Tibial nerve (tissue), 4 donors: Measurements from ENCODE around the gene FAM180A. TPM values are rescaled to one million over a fixed set of nuclear protein-coding genes. Genes with fewer than 3 reads are reported as not detected.

ENCODE experiments used
- DNase-seq, 2 donors: peaks; one replicate each; pipeline ENCODE4 v3.0.0-alpha.2; 2019; ENCODE audit warnings: low spot score in 2 of 2
- H3K27ac ChIP-seq, 4 donors: fragments of 200-600 bp; sonication (generic) in 3 of 4; one replicate each; pipeline ENCODE4 v1.5.1; 2017 to 2019; ENCODE audit warnings: mild to moderate bottlenecking in 1 of 4
- H3K27me3 ChIP-seq, 2 donors: fragments of 200-600 bp; sonication (generic) in 1 of 2; one replicate each; pipeline versions ENCODE4 v1.5.1 to v1.6.0; 2017 to 2019
- H3K36me3 ChIP-seq, 3 donors: fragments of 200-600 bp; sonication (generic); one replicate each; pipeline ENCODE4 v1.5.1; 2018 to 2019
- H3K4me1 ChIP-seq, 4 donors: fragments of 200-600 bp; sonication (generic) in 3 of 4; one replicate each; pipeline ENCODE4 v1.5.1; 2017 to 2019
- H3K4me3 ChIP-seq, 4 donors: fragments of 200-600 bp; sonication (generic) in 3 of 4; one replicate each; pipeline ENCODE4 v1.5.1; 2017 to 2019; ENCODE audit warnings: mild to moderate bottlenecking in 1 of 4, moderate library complexity in 1 of 4
- H3K9me3 ChIP-seq, 4 donors: fragments of 200-600 bp; sonication (generic) in 3 of 4; one replicate each; pipeline ENCODE4 v1.5.1; 2017 to 2019
- CTCF ChIP-seq, 5 experiments: fragments of 200-600 bp in 3 of 5; fragments of 450-650 bp in 2 of 5; sonication (generic) in 3 of 5; IDR thresholded peaks; one replicate each; pipeline ENCODE4 v1.5.1; 2016 to 2019; ENCODE audit warnings: antibody characterized with exemption in 5 of 5, mild to moderate bottlenecking in 3 of 5, moderate library complexity in 2 of 5
- EP300 ChIP-seq, 2 donors: sonication (generic); formaldehyde crosslinking; IDR thresholded peaks; one replicate each; pipeline ENCODE4 v1.6.1; 2017; ENCODE audit warnings: antibody characterized with exemption in 2 of 2, mild to moderate bottlenecking in 1 of 2
- POLR2A ChIP-seq, 2 donors: fragments of 450-650 bp; IDR thresholded peaks; one replicate each; pipeline ENCODE4 v1.6.1; 2017; ENCODE audit warnings: antibody characterized with exemption in 2 of 2, mild to moderate bottlenecking in 2 of 2, moderate library complexity in 2 of 2
- WGBS, 2 donors: methylation state at CpG; one replicate each; pipeline ENCODE4 v1.1.5; 2018; 5-methylcytosine and 5-hydroxymethylcytosine counted together
- total RNA-seq, 4 donors: library from RNA; depleted of rRNA; stranded (reverse); fragments of >200 nt; gene quantifications; one replicate each; pipeline ENCODE4 v1.1.0, GENCODE V29; 2016

Gene FAM180A
- total RNA-seq, 4 donors from 2014 or later = 2.1 to 7.7 (median 3.7) TPM

GRCh38 chr7:135728136-135728669 lies 20.4 kb downstream of the FAM180A start, which contains the start of gene SLC13A4:
SLC13A4 (minus strand) TSS chr7:135728186; CDS start chr7:135727496, 690 bp downstream.
- Histone ChIP-seq H3K4me3 (no peak within 1 kb of the TSS), H3K4me1 (peaks cover 0 to 6% (median 0%) of the 10 kb centered on the region in 4 donors), H3K9me3 (no peaks in the 10 kb centered on the region), H3K27me3 (no peaks in the 10 kb centered on the region), H3K27ac (no peak within 1 kb of the TSS), H3K36me3 (no peaks in the 10 kb centered on the region)
- no peak for DNase-seq
- TF ChIP-seq CTCF (IDR thresholded peaks at IDR 0.05) = no peak
- TF ChIP-seq POLR2A (IDR thresholded peaks at IDR 0.05) = no peak
- TF ChIP-seq EP300 (IDR thresholded peaks at IDR 0.05) = no peak
- 84 to 86% methylated on average over 11 of the region's 11 CpGs for WGBS, 2 donors

DNA sequence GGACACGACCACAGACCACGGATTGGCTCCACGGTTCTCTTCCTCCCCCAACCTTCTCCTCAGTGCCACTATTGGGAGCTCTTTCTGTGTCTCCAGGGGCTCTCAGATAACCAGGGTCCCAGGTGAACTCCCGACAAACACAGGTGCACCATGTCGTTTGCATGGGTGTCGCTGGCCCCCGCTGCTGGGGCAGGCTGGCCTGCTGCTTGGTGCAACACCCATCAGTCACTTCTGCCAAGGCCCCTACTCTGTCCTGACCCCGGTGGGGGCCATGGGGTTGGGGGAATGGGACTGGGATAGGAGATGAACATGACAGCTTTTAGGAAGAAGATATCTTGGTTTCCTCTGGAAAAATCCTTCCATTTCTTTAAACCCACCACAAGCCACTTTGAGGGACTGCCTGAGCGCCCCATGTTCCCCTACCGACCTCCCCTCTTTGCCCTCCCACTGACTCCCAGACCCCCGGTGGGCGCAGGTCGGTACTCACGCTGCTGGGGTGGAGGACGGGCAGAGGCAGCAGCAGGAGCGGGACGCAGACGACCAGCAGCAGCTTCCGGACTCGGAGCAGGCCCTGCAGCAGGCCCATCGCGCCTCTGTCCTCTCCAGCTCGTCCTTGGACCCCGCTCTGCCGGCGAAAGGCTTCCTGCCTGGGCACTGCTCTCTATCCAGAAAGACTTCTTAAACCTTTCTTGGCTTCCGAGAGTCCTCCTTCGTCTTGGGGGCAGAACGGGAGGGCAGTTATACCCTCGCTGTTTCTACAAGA lies 21.5 kb downstream of the FAM180A start:
- no peaks in the 10 kb centered on the region for H3K36me3 ChIP-seq
- H3K9me3 ChIP-seq = no peaks in the 10 kb centered on the region
- TF ChIP-seq CTCF (IDR thresholded peaks at IDR 0.05) (no peak), POLR2A (IDR thresholded peaks at IDR 0.05) (no peak), EP300 (IDR thresholded peaks at IDR 0.05) (no peak)
- no peak overlapping the region for H3K27ac ChIP-seq
- DNase-seq = no peak
- peaks cover 0 to 6% (median 0%) of the 10 kb centered on the region in 4 donors for H3K4me1 ChIP-seq
- 91 to 92% methylated on average over 30 of the region's 30 CpGs for WGBS, 2 donors
- H3K27me3 ChIP-seq = no peaks in the 10 kb centered on the region
- no peak overlapping the region for H3K4me3 ChIP-seq

DNA sequence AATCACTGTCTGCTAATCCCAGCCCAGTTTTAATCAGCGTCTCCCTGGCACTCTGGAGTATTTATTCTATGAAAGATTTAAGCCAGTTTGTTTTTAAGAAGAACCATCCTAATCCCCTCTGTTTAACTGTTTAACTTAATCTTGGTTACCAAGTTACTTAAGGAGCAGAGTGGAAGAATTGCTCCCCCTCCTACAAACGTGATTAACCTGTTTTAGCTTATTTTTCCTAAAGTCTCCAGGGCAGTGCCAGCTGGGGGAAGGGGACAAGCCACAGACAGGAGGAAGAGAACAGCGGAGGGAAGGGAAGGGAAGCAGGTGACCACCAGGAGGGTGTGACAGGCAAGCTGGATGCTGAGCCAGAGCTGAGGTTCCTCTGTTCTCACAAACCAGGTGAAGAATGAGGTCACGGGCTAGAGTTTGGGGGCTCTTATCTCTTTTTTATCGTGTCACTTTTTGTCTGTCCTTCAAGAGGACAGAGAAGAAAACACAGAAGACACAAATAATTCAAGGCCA lies 22.3 kb downstream of the FAM180A start:
- H3K4me1 ChIP-seq = peaks cover 0 to 3% (median 0%) of the 10 kb centered on the region in 4 donors
- no peak overlapping the region for H3K4me3 ChIP-seq
- H3K27me3 ChIP-seq = no peaks in the 10 kb centered on the region
- H3K27ac ChIP-seq = no peak overlapping the region
- 71 to 76% methylated on average over 5 of the region's 5 CpGs for WGBS, 2 donors
- no peaks in the 10 kb centered on the region for H3K36me3 ChIP-seq
- H3K9me3 ChIP-seq = no peaks in the 10 kb centered on the region
- no peak for DNase-seq
- TF ChIP-seq CTCF (IDR thresholded peaks at IDR 0.05) (no peak), EP300 (IDR thresholded peaks at IDR 0.05) (no peak), POLR2A (IDR thresholded peaks at IDR 0.05) (no peak)

GRCh38 chr7:135723411-135723810 lies 25.2 kb downstream of the FAM180A start:
- 81 to 83% methylated on average over 7 of the region's 7 CpGs for WGBS, 2 donors
- Histone ChIP-seq H3K27ac (no peak overlapping the region), H3K4me1 (no peaks in the 10 kb centered on the region), H3K4me3 (no peak overlapping the region), H3K36me3 (no peaks in the 10 kb centered on the region), H3K27me3 (no peaks in the 10 kb centered on the region), H3K9me3 (no peaks in the 10 kb centered on the region)
- TF ChIP-seq EP300 (IDR thresholded peaks at IDR 0.05) = no peak
- no peak for TF ChIP-seq POLR2A (IDR thresholded peaks at IDR 0.05)
- TF ChIP-seq CTCF (IDR thresholded peaks at IDR 0.05) = no peak
- no peak for DNase-seq

GRCh38 chr7:135721198-135721820 lies 27.3 kb downstream of the FAM180A start:
- WGBS, 2 donors = 87 to 93% methylated on average over 21 of the region's 21 CpGs
- no peaks in the 10 kb centered on the region for H3K9me3 ChIP-seq
- H3K27ac ChIP-seq = no peak overlapping the region
- no peak overlapping the region for H3K4me3 ChIP-seq
- TF ChIP-seq POLR2A (IDR thresholded peaks at IDR 0.05) (no peak), EP300 (IDR thresholded peaks at IDR 0.05) (no peak), CTCF (IDR thresholded peaks at IDR 0.05) (no peak)
- no peaks in the 10 kb centered on the region for H3K4me1 ChIP-seq
- DNase-seq = no peak
- no peaks in the 10 kb centered on the region for H3K36me3 ChIP-seq
- peaks cover 0 to 4% of the 10 kb centered on the region in 2 donors for H3K27me3 ChIP-seq
